HG02763 (cell line): ENCODE results near the gene ABLIM2.

ENCODE experiments used
- ATAC-seq: cut with Tn5 transposase; IDR thresholded peaks from one replicate; pipeline ENCODE4 v1.9.1; 2021; ENCODE audit warnings: mild to moderate bottlenecking, moderate library complexity; ENCODE audit not compliant: unreplicated experiment

Gene ABLIM2

GRCh38 chr4:8125526-8126056 lies 33.0 kb downstream of the ABLIM2 start:
- ATAC-seq: no peak

GRCh38 chr4:8123870-8124269 lies 34.7 kb downstream of the ABLIM2 start:
- no peak for ATAC-seq

GRCh38 chr4:8123389-8123788 lies 35.2 kb downstream of the ABLIM2 start:
- no peak for ATAC-seq

- no peak for ATAC-seq
These were observed 35.9 kb downstream of the ABLIM2 start for GRCh38 chr4:8122746-8123145.

- no peak for ATAC-seq
These were observed 37.2 kb downstream of the ABLIM2 start for GRCh38 chr4:8121292-8122015.

- ATAC-seq: no peak
These were observed 38.1 kb downstream of the ABLIM2 start for GRCh38 chr4:8120501-8120900.

- ATAC-seq: no peak
These were observed 38.7 kb downstream of the ABLIM2 start for GRCh38 chr4:8119877-8120276.

- ATAC-seq: no peak
These were observed 40.1 kb downstream of the ABLIM2 start for GRCh38 chr4:8118531-8118930.

GRCh38 chr4:8118035-8118434 lies 40.6 kb downstream of the ABLIM2 start:
- no peak for ATAC-seq

GRCh38 chr4:8117278-8117682 lies 41.3 kb downstream of the ABLIM2 start:
- no peak for ATAC-seq

- no peak for ATAC-seq
These were observed 42.7 kb downstream of the ABLIM2 start for GRCh38 chr4:8115916-8116315.

- ATAC-seq: no peak
These were observed 43.5 kb downstream of the ABLIM2 start for GRCh38 chr4:8115203-8115520.

- no peak for ATAC-seq
These were observed 44.0 kb downstream of the ABLIM2 start for GRCh38 chr4:8114456-8115202.

- ATAC-seq: no peak
These were observed 44.8 kb downstream of the ABLIM2 start for GRCh38 chr4:8113611-8114377.

- no peak for ATAC-seq
These were observed 45.9 kb downstream of the ABLIM2 start for GRCh38 chr4:8112672-8113071.

GRCh38 chr4:8112036-8112576 lies 46.5 kb downstream of the ABLIM2 start:
- no peak for ATAC-seq

GRCh38 chr4:8110071-8110986 lies 48.3 kb downstream of the ABLIM2 start:
- no peak for ATAC-seq

GRCh38 chr4:8109406-8110065 lies 49.1 kb downstream of the ABLIM2 start:
- no peak for ATAC-seq

GRCh38 chr4:8108991-8109390 lies 49.6 kb downstream of the ABLIM2 start:
- ATAC-seq: no peak

GRCh38 chr4:8108261-8108660 lies 50.4 kb downstream of the ABLIM2 start:
- no peak for ATAC-seq
